GM18907 (cell line): ENCODE data around the gene MDC1.
A peak's percentile ranks its signal among the peaks of the same experiment; 100 is the strongest.
"Not testable (repeated sequence)": the region's sequence is repeated elsewhere in the genome, so short reads cannot be mapped to it uniquely, and the experiment has no call there.

Source experiments
- ATAC-seq: cut with Tn5 transposase; IDR thresholded peaks from one replicate; pipeline ENCODE4 v1.9.1; 2021; ENCODE audit warnings: mild to moderate bottlenecking, moderate library complexity; ENCODE audit not compliant: unreplicated experiment

MDC1 gene

GRCh38 chr6:30717129-30717844 is at the start of gene MDC1:
Gene MDC1 (minus strand): TSS chr6:30717281. CDS start chr6:30715175, 2,106 bp downstream.
- ATAC-seq: peak; percentile 69

- ATAC-seq: no peak
These were observed 49.5 kb upstream of the MDC1 start for GRCh38 chr6:30766461-30767157.

GRCh38 chr6:30765495-30765894 is 48.4 kb upstream of the MDC1 start:
- ATAC-seq: not testable (repeated sequence)

GRCh38 chr6:30764490-30765043 is 47.5 kb upstream of the MDC1 start:
- ATAC-seq: not testable (repeated sequence)

GRCh38 chr6:30763618-30764489 is 46.8 kb upstream of the MDC1 start:
- ATAC-seq: peak; percentile 43

GRCh38 chr6:30763155-30763617 is 46.1 kb upstream of the MDC1 start:
- ATAC-seq: no peak

GRCh38 chr6:30761791-30762429 is 44.8 kb upstream of the MDC1 start:
- no peak for ATAC-seq

- no peak for ATAC-seq
These were observed 43.5 kb upstream of the MDC1 start for GRCh38 chr6:30760549-30760948.

GRCh38 chr6:30759575-30760239 is 42.6 kb upstream of the MDC1 start:
- ATAC-seq: no peak

- no peak for ATAC-seq
These were observed 40.3 kb upstream of the MDC1 start for GRCh38 chr6:30757261-30757904.

GRCh38 chr6:30756405-30757003 is 39.4 kb upstream of the MDC1 start:
- not testable (repeated sequence) for ATAC-seq

GRCh38 chr6:30754631-30755030 is 37.5 kb upstream of the MDC1 start:
- no peak for ATAC-seq

- ATAC-seq: no peak
These were observed 35.3 kb upstream of the MDC1 start for GRCh38 chr6:30752157-30752927.

- ATAC-seq: no peak
These were observed 33.2 kb upstream of the MDC1 start for GRCh38 chr6:30750379-30750668.

- ATAC-seq: no peak
These were observed 32.7 kb upstream of the MDC1 start for GRCh38 chr6:30749554-30750378.

- no peak for ATAC-seq
These were observed 31.9 kb upstream of the MDC1 start for GRCh38 chr6:30748851-30749540.
